Uterus (tissue), 4 donors: ENCODE measurements around the gene TP53RK. TPM values are rescaled to one million over a fixed set of nuclear protein-coding genes. Genes with fewer than 3 reads are reported as not detected.

Experiments
- DNase-seq, 2 donors: peaks; one replicate each; pipeline ENCODE4 v3.0.0-alpha.2; 2019 to 2020
- H3K27ac ChIP-seq, 2 donors: fragments of 200-600 bp; sonication (generic); 1 replicate in 1 of 2; 2 replicates in 1 of 2; pipeline ENCODE4 v1.5.1; 2016 to 2018
- H3K27me3 ChIP-seq, 2 donors: fragments of 200-600 bp; sonication (generic); one replicate each; pipeline ENCODE4 v1.5.1; 2018 to 2019; ENCODE audit warnings: control low read depth in 1 of 2
- H3K36me3 ChIP-seq, 2 donors: fragments of 200-600 bp; sonication (generic); one replicate each; pipeline ENCODE4 v1.5.1; 2019; ENCODE audit warnings: control low read depth in 1 of 2
- H3K4me1 ChIP-seq, 2 donors: fragments of 200-600 bp; sonication (generic); one replicate each; pipeline ENCODE4 v1.5.1; 2018 to 2019; ENCODE audit warnings: control low read depth in 1 of 2
- H3K4me3 ChIP-seq, 2 donors: fragments of 200-600 bp; sonication (generic); 1 replicate in 1 of 2; 2 replicates in 1 of 2; pipeline ENCODE4 v1.5.1; 2018 to 2019; ENCODE audit warnings: mild to moderate bottlenecking in 1 of 2
- H3K9me3 ChIP-seq, 2 donors: fragments of 200-600 bp; sonication (generic); one replicate each; pipeline ENCODE4 v1.5.1; 2019; ENCODE audit warnings: control low read depth in 1 of 2
- POLR2A ChIP-seq, 2 donors: fragments of 450-650 bp; IDR thresholded peaks; one replicate each; pipeline ENCODE4 v1.6.1; 2016; ENCODE audit warnings: antibody characterized with exemption in 2 of 2, mild to moderate bottlenecking in 1 of 2, moderate library complexity in 1 of 2
- intact Hi-C: fragments of 100-400 bp; cut with DNase I; formaldehyde crosslinking; loops from one replicate; pipeline ENCODE4 v1.15.1; 2023; ENCODE audit warnings: low total_unique reads
- total RNA-seq, 4 donors: library from RNA; depleted of rRNA in 3 of 4; stranded (reverse); fragments of >200 nt in 3 of 4; gene quantifications; one replicate each; pipeline versions ENCODE4 v1.1.0 to v1.2.4, GENCODE V29; 2014 to 2023
- TF ChIP-seq, protein P1 (sequence below), 4 experiments: fragments of 200-600 bp in 2 of 4; fragments of 450-650 bp in 2 of 4; sonication (generic) in 2 of 4; IDR thresholded peaks; one replicate each; pipeline ENCODE4 v1.5.1; 2016 to 2019; ENCODE audit warnings: antibody characterized with exemption in 4 of 4, mild to moderate bottlenecking in 2 of 4, moderate library complexity in 1 of 4
- donor health status: DM: yes; HTN: yes; CAD: no.

TP53RK gene
- total RNA-seq, 4 donors from 2014 or later: 14.1 to 64.6 (median 40.2) TPM

DNA sequence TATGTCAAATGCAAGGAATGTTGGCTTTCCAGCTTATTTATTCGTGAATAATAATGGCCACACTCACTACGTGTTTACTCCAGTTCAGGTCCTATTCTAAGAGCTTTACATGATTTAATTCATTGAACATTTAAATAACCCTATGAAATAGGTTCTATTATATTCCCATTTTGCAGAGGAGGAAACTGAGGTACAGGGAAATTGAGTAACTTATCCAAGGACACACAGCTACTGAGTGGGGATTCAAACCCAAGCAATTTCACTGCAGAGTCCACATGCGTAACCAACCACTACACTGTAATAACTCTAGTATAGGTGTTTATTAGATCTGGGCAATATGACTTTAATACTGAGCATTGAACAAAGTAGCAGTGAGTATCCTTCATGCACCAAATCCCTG, 25.7 kb downstream of the TP53RK start:
- TF ChIP-seq, protein P1, sequence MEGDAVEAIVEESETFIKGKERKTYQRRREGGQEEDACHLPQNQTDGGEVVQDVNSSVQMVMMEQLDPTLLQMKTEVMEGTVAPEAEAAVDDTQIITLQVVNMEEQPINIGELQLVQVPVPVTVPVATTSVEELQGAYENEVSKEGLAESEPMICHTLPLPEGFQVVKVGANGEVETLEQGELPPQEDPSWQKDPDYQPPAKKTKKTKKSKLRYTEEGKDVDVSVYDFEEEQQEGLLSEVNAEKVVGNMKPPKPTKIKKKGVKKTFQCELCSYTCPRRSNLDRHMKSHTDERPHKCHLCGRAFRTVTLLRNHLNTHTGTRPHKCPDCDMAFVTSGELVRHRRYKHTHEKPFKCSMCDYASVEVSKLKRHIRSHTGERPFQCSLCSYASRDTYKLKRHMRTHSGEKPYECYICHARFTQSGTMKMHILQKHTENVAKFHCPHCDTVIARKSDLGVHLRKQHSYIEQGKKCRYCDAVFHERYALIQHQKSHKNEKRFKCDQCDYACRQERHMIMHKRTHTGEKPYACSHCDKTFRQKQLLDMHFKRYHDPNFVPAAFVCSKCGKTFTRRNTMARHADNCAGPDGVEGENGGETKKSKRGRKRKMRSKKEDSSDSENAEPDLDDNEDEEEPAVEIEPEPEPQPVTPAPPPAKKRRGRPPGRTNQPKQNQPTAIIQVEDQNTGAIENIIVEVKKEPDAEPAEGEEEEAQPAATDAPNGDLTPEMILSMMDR (IDR thresholded peaks at IDR 0.05): no peak
- TF ChIP-seq POLR2A (IDR thresholded peaks at IDR 0.05): no peak
- DNase-seq: no peak
- Histone ChIP-seq H3K36me3 (no peaks in the 10 kb centered on the region), H3K4me1 (no peaks in the 10 kb centered on the region), H3K9me3 (no peaks in the 10 kb centered on the region), H3K4me3 (no peak overlapping the region), H3K27ac (no peak overlapping the region), H3K27me3 (no peaks in the 10 kb centered on the region)
- intact Hi-C loops: no loop called here

DNA sequence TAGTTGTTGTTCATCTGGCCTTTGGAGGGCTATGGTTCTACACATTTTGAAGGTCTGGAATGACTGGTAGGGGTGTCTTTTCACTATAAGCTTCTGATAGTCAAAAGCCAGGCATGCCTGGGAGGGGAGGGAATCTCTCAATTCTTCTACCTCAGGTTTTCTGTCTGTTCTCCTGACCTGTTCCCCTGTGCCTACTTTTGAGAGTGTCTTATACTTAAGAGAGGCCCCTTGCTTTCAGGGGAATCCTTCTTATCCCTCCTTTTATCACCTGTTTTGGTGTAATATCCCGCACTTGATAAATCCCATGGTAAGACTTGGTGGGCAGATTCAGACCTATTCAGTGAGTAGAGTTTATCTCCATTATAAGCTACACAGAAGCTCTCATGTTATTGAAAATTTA, 27.6 kb downstream of the TP53RK start:
- no peaks in the 10 kb centered on the region for H3K9me3 ChIP-seq
- H3K27me3 ChIP-seq: no peaks in the 10 kb centered on the region
- no peak overlapping the region for H3K4me3 ChIP-seq
- H3K36me3 ChIP-seq: no peaks in the 10 kb centered on the region
- no peaks in the 10 kb centered on the region for H3K4me1 ChIP-seq
- intact Hi-C loops: no loop called here
- DNase-seq: no peak
- no peak overlapping the region for H3K27ac ChIP-seq
- no peak for TF ChIP-seq POLR2A (IDR thresholded peaks at IDR 0.05)
- TF ChIP-seq, protein P1 (IDR thresholded peaks at IDR 0.05): no peak

DNA sequence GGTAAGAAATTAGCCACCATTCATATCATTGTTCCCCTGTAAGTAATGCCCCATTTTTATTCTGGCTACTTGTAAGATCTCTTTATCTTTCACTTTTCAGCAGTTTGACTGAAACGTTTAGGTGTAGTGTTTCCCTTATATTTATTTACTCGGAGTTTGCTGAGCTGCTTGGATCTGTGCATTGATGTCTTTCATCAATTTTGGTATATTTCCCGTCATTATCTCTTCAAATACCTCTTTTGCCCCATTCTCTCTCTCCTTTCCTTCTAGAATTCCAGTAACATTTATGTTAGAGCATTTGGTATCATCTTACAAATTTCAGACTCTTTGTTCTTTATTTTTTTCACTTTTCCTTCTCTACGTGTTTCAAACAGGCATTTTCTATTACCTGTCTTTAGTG, 28.8 kb downstream of the TP53RK start:
- Histone ChIP-seq H3K27me3 (peaks cover 0 to 2% of the 10 kb centered on the region in 2 donors), H3K4me1 (no peaks in the 10 kb centered on the region), H3K27ac (no peak overlapping the region), H3K36me3 (no peaks in the 10 kb centered on the region), H3K9me3 (no peaks in the 10 kb centered on the region), H3K4me3 (no peak overlapping the region)
- DNase-seq: no peak
- TF ChIP-seq, protein P1 (IDR thresholded peaks at IDR 0.05): no peak
- TF ChIP-seq POLR2A (IDR thresholded peaks at IDR 0.05): no peak
- intact Hi-C loops: no loop called here

DNA sequence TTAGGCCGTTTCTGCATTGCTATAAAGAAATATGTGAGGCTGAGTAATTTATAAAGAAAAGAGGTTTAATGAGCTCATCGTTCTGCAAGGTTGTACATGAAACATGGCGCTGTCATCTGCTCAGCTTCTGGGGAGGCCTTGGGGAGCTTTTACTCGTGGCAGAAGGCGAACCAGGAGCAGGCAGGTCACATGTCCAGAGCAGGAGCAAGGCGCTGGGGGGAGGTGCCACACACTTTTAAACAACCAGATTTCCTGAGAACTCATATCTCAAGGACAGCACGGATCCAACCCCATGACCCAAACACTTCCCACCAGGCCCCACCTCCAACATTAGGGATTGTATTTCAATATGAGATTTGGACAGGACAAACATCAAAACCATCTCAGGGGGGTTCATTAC, 31.6 kb downstream of the TP53RK start:
- no peak for TF ChIP-seq POLR2A (IDR thresholded peaks at IDR 0.05)
- TF ChIP-seq, protein P1 (IDR thresholded peaks at IDR 0.05): no peak
- DNase-seq: no peak
- no peaks in the 10 kb centered on the region for H3K36me3 ChIP-seq
- H3K27ac ChIP-seq: no peak overlapping the region
- H3K4me3 ChIP-seq: no peak overlapping the region
- no peaks in the 10 kb centered on the region for H3K4me1 ChIP-seq
- H3K27me3 ChIP-seq: peaks cover 0 to 6% of the 10 kb centered on the region in 2 donors
- intact Hi-C loops: no loop called here
- H3K9me3 ChIP-seq: no peaks in the 10 kb centered on the region

DNA sequence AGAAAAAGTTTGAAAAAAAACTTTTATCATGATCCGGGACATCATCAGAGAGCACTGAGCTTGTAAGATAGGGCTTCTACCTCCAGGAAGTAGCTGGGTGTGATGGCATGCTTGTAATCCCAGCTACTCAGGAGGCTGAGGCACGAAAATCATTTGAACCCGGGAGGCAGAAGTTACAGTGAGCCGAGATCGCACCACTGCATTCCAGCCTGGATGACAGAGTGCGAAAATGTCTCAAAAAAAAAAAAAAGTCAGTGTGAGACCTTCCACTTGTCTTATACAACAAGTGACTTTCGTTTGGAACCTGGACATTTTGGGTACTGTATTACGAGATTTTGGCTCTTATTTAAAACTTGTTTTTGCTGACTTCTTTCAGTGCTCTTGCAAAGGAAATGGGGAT, 32.1 kb downstream of the TP53RK start:
- no peak for DNase-seq
- no peaks in the 10 kb centered on the region for H3K36me3 ChIP-seq
- TF ChIP-seq, protein P1 (IDR thresholded peaks at IDR 0.05): no peak
- TF ChIP-seq POLR2A (IDR thresholded peaks at IDR 0.05): no peak
- intact Hi-C loops: no loop called here
- H3K4me1 ChIP-seq: no peaks in the 10 kb centered on the region
- peaks cover 0 to 6% of the 10 kb centered on the region in 2 donors for H3K27me3 ChIP-seq
- H3K27ac ChIP-seq: no peak overlapping the region
- no peaks in the 10 kb centered on the region for H3K9me3 ChIP-seq
- no peak overlapping the region for H3K4me3 ChIP-seq
